Esophagus squamous epithelium (tissue), 5 donors: ENCODE measurements around the gene PIP4K2C. TPM values are rescaled to one million over a fixed set of nuclear protein-coding genes. Genes with fewer than 3 reads are reported as not detected.

ENCODE experiments used
- DNase-seq: peaks from one replicate; lab custom pipeline; 2025; lab: John Stamatoyannopoulos, UW
- H3K27ac ChIP-seq, 4 donors: fragments of 200-600 bp; sonication (generic); one replicate each; pipeline ENCODE4 v1.5.1; 2016 to 2019; ENCODE audit warnings: mild to moderate bottlenecking in 1 of 4
- H3K27me3 ChIP-seq, 4 donors: fragments of 200-600 bp; sonication (generic); 1 replicate in 3 of 4; 2 replicates in 1 of 4; pipeline versions ENCODE4 v1.5.1 to v1.6.0; 2017 to 2021; ENCODE audit warnings: antibody characterized with exemption in 1 of 4
- H3K36me3 ChIP-seq, 3 donors: fragments of 200-600 bp; sonication (generic); one replicate each; pipeline ENCODE4 v1.5.1; 2016 to 2019
- H3K4me1 ChIP-seq, 3 donors: fragments of 200-600 bp; sonication (generic); one replicate each; pipeline ENCODE4 v1.5.1; 2017 to 2019
- H3K4me3 ChIP-seq, 4 donors: fragments of 200-600 bp; sonication (generic); 1 replicate in 3 of 4; 2 replicates in 1 of 4; pipeline ENCODE4 v1.5.1; 2016 to 2019; ENCODE audit warnings: mild to moderate bottlenecking in 2 of 4, moderate library complexity in 1 of 4
- H3K9me3 ChIP-seq, 3 donors: fragments of 200-600 bp; sonication (generic); one replicate each; pipeline ENCODE4 v1.5.1; 2016 to 2019
- POLR2A ChIP-seq, 4 donors: fragments of 450-650 bp; IDR thresholded peaks; one replicate each; pipeline ENCODE4 v1.6.1; 2017; ENCODE audit warnings: antibody characterized with exemption in 4 of 4, mild to moderate bottlenecking in 4 of 4, moderate library complexity in 3 of 4
- WGBS, 2 donors: methylation state at CpG; one replicate each; pipeline ENCODE4 v1.1.5; 2018; 5-methylcytosine and 5-hydroxymethylcytosine counted together
- intact Hi-C: fragments of 100-400 bp; cut with DNase I; formaldehyde crosslinking; loops from one replicate; pipeline ENCODE4 v1.15.0; 2022
- total RNA-seq, 4 donors: library from RNA; depleted of rRNA; stranded (reverse); fragments of >200 nt; gene quantifications; one replicate each; pipeline ENCODE4 v1.1.0, GENCODE V29; 2016
- TF ChIP-seq, protein P1 (sequence below), 6 experiments: fragments of 450-650 bp in 4 of 6; fragments of 200-600 bp in 2 of 6; sonication (generic) in 2 of 6; IDR thresholded peaks; one replicate each; pipeline ENCODE4 v1.5.1; 2016 to 2019; ENCODE audit warnings: antibody characterized with exemption in 6 of 6, mild to moderate bottlenecking in 4 of 6, moderate library complexity in 4 of 6
- donor health status: DM: yes; HTN: yes; CAD: no.

PIP4K2C gene
- total RNA-seq, 4 donors from 2014 or later, result 25.2 to 41.7 (median 33.1) TPM

DNA sequence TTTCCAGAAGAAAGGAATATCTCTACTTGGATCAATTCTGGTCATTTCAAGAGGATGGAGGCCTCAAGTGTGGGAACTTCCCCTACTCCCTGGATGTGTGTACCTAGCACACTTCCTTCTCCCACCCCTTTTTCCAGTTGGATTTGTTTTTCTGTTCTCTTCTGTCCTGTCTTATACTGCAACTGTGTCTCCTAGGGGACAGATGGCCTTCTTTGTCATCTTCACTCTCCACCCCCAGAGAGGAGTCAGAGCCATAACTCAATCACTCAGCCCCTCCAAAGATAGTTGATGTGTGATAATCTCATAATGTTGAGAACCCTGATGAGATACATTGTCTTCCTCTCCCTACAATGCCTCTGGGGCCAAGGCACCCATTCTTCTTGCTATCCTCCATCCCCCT, 11.6 kb downstream of the PIP4K2C start:
- intact Hi-C loops, result no loop called here
- H3K27ac ChIP-seq, result no peak overlapping the region
- TF ChIP-seq, protein P1, sequence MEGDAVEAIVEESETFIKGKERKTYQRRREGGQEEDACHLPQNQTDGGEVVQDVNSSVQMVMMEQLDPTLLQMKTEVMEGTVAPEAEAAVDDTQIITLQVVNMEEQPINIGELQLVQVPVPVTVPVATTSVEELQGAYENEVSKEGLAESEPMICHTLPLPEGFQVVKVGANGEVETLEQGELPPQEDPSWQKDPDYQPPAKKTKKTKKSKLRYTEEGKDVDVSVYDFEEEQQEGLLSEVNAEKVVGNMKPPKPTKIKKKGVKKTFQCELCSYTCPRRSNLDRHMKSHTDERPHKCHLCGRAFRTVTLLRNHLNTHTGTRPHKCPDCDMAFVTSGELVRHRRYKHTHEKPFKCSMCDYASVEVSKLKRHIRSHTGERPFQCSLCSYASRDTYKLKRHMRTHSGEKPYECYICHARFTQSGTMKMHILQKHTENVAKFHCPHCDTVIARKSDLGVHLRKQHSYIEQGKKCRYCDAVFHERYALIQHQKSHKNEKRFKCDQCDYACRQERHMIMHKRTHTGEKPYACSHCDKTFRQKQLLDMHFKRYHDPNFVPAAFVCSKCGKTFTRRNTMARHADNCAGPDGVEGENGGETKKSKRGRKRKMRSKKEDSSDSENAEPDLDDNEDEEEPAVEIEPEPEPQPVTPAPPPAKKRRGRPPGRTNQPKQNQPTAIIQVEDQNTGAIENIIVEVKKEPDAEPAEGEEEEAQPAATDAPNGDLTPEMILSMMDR (IDR thresholded peaks at IDR 0.05), result no peak
- TF ChIP-seq POLR2A (IDR thresholded peaks at IDR 0.05), result no peak
- no peak for DNase-seq
- no peaks in the 10 kb centered on the region for H3K9me3 ChIP-seq
- peaks cover 4 to 59% (median 17%) of the 10 kb centered on the region in 3 donors for H3K36me3 ChIP-seq
- no peak overlapping the region for H3K4me3 ChIP-seq
- H3K4me1 ChIP-seq, result peaks cover 21 to 34% (median 21%) of the 10 kb centered on the region in 3 donors
- peaks cover 0 to 7% (median 0%) of the 10 kb centered on the region in 4 donors for H3K27me3 ChIP-seq

DNA sequence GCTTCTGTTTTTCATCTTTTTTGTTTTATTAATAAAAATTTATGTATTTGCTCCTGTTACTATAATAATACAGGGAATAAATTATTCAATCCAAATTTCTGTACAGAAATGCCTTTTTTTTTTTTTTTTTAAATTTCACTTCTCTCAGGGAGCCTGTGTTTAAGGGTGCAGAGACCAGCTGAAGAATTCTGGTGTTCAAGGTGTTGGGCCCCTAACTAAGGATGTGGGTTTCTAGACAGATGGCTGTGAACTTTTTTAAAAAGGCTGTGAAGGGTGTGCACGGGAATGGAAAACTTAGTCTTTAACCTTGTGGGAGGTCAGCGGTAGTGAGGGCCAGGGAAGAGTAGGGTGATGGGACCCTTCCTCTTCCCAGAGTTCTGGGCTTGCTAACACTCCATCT, 12.3 kb downstream of the PIP4K2C start:
- 43 to 68% methylated on average over 2 of the region's 2 CpGs for WGBS, 2 donors
- intact Hi-C loops, result no loop called here
- H3K4me3 ChIP-seq, result no peak overlapping the region
- peaks cover 0 to 7% (median 0%) of the 10 kb centered on the region in 4 donors for H3K27me3 ChIP-seq
- H3K36me3 ChIP-seq, result peaks cover 4 to 52% (median 17%) of the 10 kb centered on the region in 3 donors
- H3K27ac ChIP-seq, result peak overlapping the region; percentile 87 to 99 (median 90)
- peaks cover 21 to 34% (median 21%) of the 10 kb centered on the region in 3 donors for H3K4me1 ChIP-seq
- no peak for DNase-seq
- no peaks in the 10 kb centered on the region for H3K9me3 ChIP-seq
- TF ChIP-seq POLR2A (IDR thresholded peaks at IDR 0.05), result no peak
- TF ChIP-seq, protein P1 (IDR thresholded peaks at IDR 0.05), result no peak

DNA sequence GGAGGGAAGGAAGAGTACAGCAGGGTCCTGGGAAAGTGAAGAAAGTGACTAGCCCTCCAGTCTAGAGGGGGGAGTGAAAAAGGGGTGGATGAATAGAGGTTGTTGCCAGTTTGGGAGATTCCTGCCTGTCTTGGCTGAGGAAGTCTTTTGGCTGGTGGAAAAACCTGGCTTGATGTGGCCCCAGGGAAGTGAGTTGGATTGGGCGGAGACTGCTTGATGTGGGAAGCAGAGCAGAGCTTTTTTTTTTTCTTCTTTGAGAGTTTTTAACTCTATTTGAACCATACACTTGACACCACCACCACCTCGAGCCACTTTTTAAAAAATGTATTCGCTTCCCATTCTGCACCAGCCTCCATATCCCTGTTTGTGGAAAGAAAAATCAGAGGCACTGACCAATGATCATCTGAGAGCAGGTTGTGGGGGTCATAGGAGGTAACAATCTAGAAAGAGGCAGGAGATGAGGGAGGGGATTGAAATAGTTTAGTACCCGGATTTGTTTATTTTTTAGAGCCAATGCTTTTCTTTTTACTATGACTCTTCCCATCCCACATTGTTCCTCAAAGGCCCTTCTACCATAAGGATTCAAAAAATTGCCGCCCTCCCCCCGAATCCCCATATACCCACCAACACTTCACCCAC, 12.9 kb downstream of the PIP4K2C start:
- TF ChIP-seq, protein P1 (IDR thresholded peaks at IDR 0.05), result no peak
- no peak for TF ChIP-seq POLR2A (IDR thresholded peaks at IDR 0.05)
- Histone ChIP-seq H3K4me3 (peak overlapping the region; percentile 59 to 94 (median 66)), H3K27me3 (peaks cover 0 to 7% (median 0%) of the 10 kb centered on the region in 4 donors), H3K36me3 (peaks cover 4 to 46% (median 14%) of the 10 kb centered on the region in 3 donors), H3K4me1 (peaks cover 21 to 34% (median 21%) of the 10 kb centered on the region in 3 donors), H3K27ac (peak overlapping the region; percentile 87 to 99 (median 90)), H3K9me3 (no peaks in the 10 kb centered on the region)
- 27 to 30% methylated on average over 4 to 6 of the region's 6 CpGs for WGBS, 2 donors
- DNase-seq, result no peak
- intact Hi-C loops, result no loop called here

GRCh38 chr12:57604454-57604991, 13.5 kb downstream of the PIP4K2C start, which contains the start of gene DTX3:
Gene DTX3 (plus strand): TSS chr12:57604824. CDS start chr12:57606518, 1,694 bp downstream.
- WGBS, 2 donors, result 2 to 3% methylated on average over 5 to 8 of the region's 36 CpGs
- DNase-seq, result no peak
- intact Hi-C loops, result no loop called here

More at GRCh38 chr12:57604454-57604991, 13.5 kb downstream of the PIP4K2C start, which contains the start of gene DTX3:
- peaks cover 4 to 40% (median 9%) of the 10 kb centered on the region in 3 donors for H3K36me3 ChIP-seq
- peak within 1 kb of the TSS; percentile 59 to 94 (median 66) for H3K4me3 ChIP-seq
- TF ChIP-seq, protein P1 (IDR thresholded peaks at IDR 0.05), result no peak
- no peak for TF ChIP-seq POLR2A (IDR thresholded peaks at IDR 0.05)
- peaks cover 0 to 7% (median 0%) of the 10 kb centered on the region in 4 donors for H3K27me3 ChIP-seq
- H3K9me3 ChIP-seq, result no peaks in the 10 kb centered on the region
- H3K27ac ChIP-seq, result peak within 1 kb of the TSS; percentile 87 to 99 (median 90)
- peaks cover 21 to 34% (median 21%) of the 10 kb centered on the region in 3 donors for H3K4me1 ChIP-seq
